Mammary epithelial cell (primary cell): ENCODE measurements around the gene TASP1.

Experiments
- CTCF ChIP-seq, 2 donors: IDR thresholded peaks in 1 of 2; conservative IDR thresholded peaks in 1 of 2; 2 replicates each; pipeline ENCODE4 v1.5.1; 2011 to 2012; ENCODE audit warnings: inconsistent platforms in 2 of 2, low read length in 2 of 2, mild to moderate bottlenecking in 2 of 2, control low read depth in 1 of 2, low read depth in 1 of 2; ENCODE audit not compliant: insufficient read depth in 1 of 2; ENCODE audit errors: extremely low read depth in 1 of 2
- EZH2 ChIP-seq: IDR thresholded peaks from 2 replicates; pipeline ENCODE4 v1.6.1; 2012; ENCODE audit warnings: low read length, inconsistent platforms, borderline replicate concordance

GRCh38 chr20:13395232-13395631 lies 243.5 kb downstream of the TASP1 start:
- TF ChIP-seq CTCF (conservative IDR thresholded peaks at IDR 0.05 in 1 of 2, IDR thresholded peaks at IDR 0.05 in 1 of 2; ENCODE audit: extremely low read depth in 1 of 2, insufficient read depth in 1 of 2, low read depth in 1 of 2, low read length in 2 of 2): no peak
- TF ChIP-seq EZH2: no peak
